HEK293 (cell line): ENCODE measurements around the gene PLPPR4.

Experiments used
- CTCF ChIP-seq: fragments of 450-650 bp; formaldehyde crosslinking; IDR thresholded peaks from 2 replicates; pipeline ENCODE4 v1.5.1; 2016; ENCODE audit warnings: missing biosample characterization, missing genetic modification characterization
- KLF16 ChIP-seq: fragments of 450-650 bp; formaldehyde crosslinking; IDR thresholded peaks from 2 replicates; pipeline ENCODE4 v1.5.1; 2017; ENCODE audit warnings: missing biosample characterization, missing genetic modification characterization
- PBX3 ChIP-seq: sonication (generic); formaldehyde crosslinking; IDR thresholded peaks from 2 replicates; pipeline ENCODE4 v1.8.1; 2022; ENCODE audit warnings: mild to moderate bottlenecking, moderate library complexity, missing genetic modification reagents
- ZNF449 ChIP-seq: fragments of 450-650 bp; formaldehyde crosslinking; IDR thresholded peaks from 2 replicates; pipeline ENCODE4 v1.5.1; 2017; ENCODE audit warnings: missing biosample characterization, mild to moderate bottlenecking, missing genetic modification characterization, moderate library complexity

GRCh38 chr1:99227056-99227897 lies 37.0 kb upstream of the PLPPR4 start:
- TF ChIP-seq ZNF449 (no peak), CTCF (tag by site-specific recombination) (no peak), PBX3 (CRISPR knock-in tag) (no peak), KLF16 (tag by site-specific recombination) (no peak)
